ENCODE measurements around the gene RASSF8. TPM values are rescaled to one million over a fixed set of nuclear protein-coding genes. Genes with fewer than 3 reads are reported as not detected.

Gene RASSF8
- 26.5 and 30.6 TPM in 2 replicates for total RNA-seq (2021)
- percentile 81 among the genes with signal in this experiment for Bru-seq, nascent RNA
- percentile 82 among the genes with signal in this experiment for BruChase-seq, experiment 1, labeled RNA remaining after a 2-hour chase
- BruChase-seq, experiment 2, labeled RNA remaining after a 6-hour chase: percentile 78 among the genes with signal in this experiment
- long read RNA-seq, partial matches to known transcripts: 2 of 9 reads
- long read RNA-seq, other reads (novel, unspliced or antisense): 7 of 9 reads

- Histone ChIP-seq H3K36me3 (ENCODE audit: low read depth) (peaks cover 3% of the 10 kb centered on the region; the same call in 1 of the 2 replicates), H3K4me3 (peak within 1 kb of the TSS; percentile 84), H3K79me2 (ENCODE audit: low read depth) (peaks cover 44% of the 10 kb centered on the region), H3K9me3 (ENCODE audit: insufficient read depth, low read depth) (no peaks in the 10 kb centered on the region), H3K4me2 (peak within 1 kb of the TSS; percentile 92), H3K4me1 (replicated peaks; ENCODE audit: insufficient read depth) (peaks cover 26% of the 10 kb centered on the region), H3K27ac (peak within 1 kb of the TSS; percentile 58), H4K20me1 (ENCODE audit: insufficient read depth) (no peaks in the 10 kb centered on the region), H3K9me2 (ENCODE audit: insufficient read depth) (no peaks in the 10 kb centered on the region), H3F3A (ENCODE audit: insufficient read depth, low read depth) (peaks cover 20% of the 10 kb centered on the region), H3K27me3 (ENCODE audit: insufficient read depth, low read depth) (no peaks in the 10 kb centered on the region), H2AFZ (peak within 1 kb of the TSS; percentile 98)
- peak; percentile 35 to 87 for DNase-seq
- no TSS peak for BruUV-seq (replicated peaks)
- intact Hi-C loops (cut with micrococcal nuclease; ENCODE audit: unreplicated experiment): loop anchor here (2.0 to 10.0 kb wide), 8 partner anchors 54 to 694 kb away; no protein-coding TSS in a partner anchor
- POLR2A ChIA-PET (ENCODE audit: unreplicated experiment): interaction anchor here (0.5 to 0.7 kb wide), 4 partner anchors 272 to 1377 kb away, joined by 3 to 14 read pairs (median 4); no protein-coding TSS in a partner anchor
- CTCF ChIA-PET: no interaction called here
- no peak for TF ChIP-seq EZH2 (IDR thresholded peaks at IDR 0.05; ENCODE audit: low read depth)
- TF ChIP-seq, protein P1, sequence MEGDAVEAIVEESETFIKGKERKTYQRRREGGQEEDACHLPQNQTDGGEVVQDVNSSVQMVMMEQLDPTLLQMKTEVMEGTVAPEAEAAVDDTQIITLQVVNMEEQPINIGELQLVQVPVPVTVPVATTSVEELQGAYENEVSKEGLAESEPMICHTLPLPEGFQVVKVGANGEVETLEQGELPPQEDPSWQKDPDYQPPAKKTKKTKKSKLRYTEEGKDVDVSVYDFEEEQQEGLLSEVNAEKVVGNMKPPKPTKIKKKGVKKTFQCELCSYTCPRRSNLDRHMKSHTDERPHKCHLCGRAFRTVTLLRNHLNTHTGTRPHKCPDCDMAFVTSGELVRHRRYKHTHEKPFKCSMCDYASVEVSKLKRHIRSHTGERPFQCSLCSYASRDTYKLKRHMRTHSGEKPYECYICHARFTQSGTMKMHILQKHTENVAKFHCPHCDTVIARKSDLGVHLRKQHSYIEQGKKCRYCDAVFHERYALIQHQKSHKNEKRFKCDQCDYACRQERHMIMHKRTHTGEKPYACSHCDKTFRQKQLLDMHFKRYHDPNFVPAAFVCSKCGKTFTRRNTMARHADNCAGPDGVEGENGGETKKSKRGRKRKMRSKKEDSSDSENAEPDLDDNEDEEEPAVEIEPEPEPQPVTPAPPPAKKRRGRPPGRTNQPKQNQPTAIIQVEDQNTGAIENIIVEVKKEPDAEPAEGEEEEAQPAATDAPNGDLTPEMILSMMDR (conservative IDR thresholded peaks at IDR 0.05): no peak
Observed at GRCh38 chr12:25958428-25959070, at the start of gene RASSF8. RASSF8 (plus strand) TSS chr12:25958682; CDS start chr12:26055344, 96,662 bp downstream.

DNA sequence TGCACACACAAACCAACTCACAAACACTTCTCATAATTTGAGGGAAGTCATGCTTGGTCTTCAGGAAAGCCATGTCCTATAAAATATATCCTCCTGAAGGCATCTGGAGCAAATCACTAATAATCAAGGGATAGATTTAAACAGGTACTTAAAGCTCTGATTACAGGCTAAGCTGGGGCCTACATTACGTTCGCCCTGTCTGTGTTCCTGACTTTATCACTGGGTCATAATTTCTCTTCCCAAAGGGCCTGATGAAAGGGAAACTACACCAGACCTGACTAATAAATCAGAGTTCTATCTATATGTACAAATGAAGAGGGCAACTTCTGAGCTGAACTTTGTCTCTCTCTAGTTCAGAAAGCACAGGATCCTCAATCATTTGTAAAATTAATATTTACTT lies 43.9 kb upstream of the RASSF8 start:
- TF ChIP-seq EZH2 (IDR thresholded peaks at IDR 0.05; ENCODE audit: low read depth): no peak
- TF ChIP-seq, protein P1 (conservative IDR thresholded peaks at IDR 0.05): no peak
- Histone ChIP-seq H3K4me1 (replicated peaks; ENCODE audit: insufficient read depth) (no peaks in the 10 kb centered on the region), H3K4me3 (no peak overlapping the region), H3K79me2 (ENCODE audit: low read depth) (no peaks in the 10 kb centered on the region), H2AFZ (no peak overlapping the region), H3K27me3 (ENCODE audit: insufficient read depth, low read depth) (no peaks in the 10 kb centered on the region), H3K36me3 (ENCODE audit: low read depth) (no peaks in the 10 kb centered on the region), H3K9me2 (ENCODE audit: insufficient read depth) (no peaks in the 10 kb centered on the region), H3K27ac (no peak overlapping the region), H3K9me3 (ENCODE audit: insufficient read depth, low read depth) (no peaks in the 10 kb centered on the region), H3F3A (ENCODE audit: insufficient read depth, low read depth) (no peaks in the 10 kb centered on the region), H3K4me2 (no peak overlapping the region), H4K20me1 (ENCODE audit: insufficient read depth) (no peaks in the 10 kb centered on the region)
- ChIA-PET POLR2A (ENCODE audit: unreplicated experiment) (interaction anchor here (0.8 kb wide), 1 partner anchor 1020 kb away, joined by 9 read pairs; no protein-coding TSS in a partner anchor), CTCF (no interaction called here)
- no peak for DNase-seq
- no TSS peak for BruUV-seq (replicated peaks)
- intact Hi-C loops (cut with micrococcal nuclease; ENCODE audit: unreplicated experiment): no loop called here

DNA sequence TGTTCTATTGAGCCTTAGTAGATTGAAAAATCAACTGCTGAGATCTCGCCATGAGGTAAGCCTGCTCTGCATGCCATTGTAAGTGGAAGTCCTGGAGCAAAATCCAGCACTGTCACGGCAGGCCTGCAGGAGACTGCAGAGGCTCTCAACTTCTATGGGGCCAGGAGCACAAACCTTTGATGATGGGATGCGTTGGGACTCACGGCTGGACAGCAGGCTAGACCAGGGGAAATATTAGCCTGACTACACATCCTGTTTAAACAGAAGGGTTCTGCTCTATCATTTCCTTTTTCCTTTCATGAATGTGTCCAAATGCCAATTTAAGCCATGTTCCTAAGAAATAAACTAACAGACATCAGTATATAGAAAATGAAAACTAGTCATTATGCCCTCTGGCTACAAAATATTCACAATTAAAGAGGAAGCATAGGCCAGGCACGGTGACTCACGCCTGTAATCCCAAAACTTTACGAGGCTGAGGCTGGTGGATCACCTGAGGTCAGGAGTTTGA lies 33.9 kb upstream of the RASSF8 start:
- Histone ChIP-seq H3K27ac (peak overlapping the region; percentile 48), H3K4me1 (replicated peaks; ENCODE audit: insufficient read depth) (peaks cover 19% of the 10 kb centered on the region), H3K36me3 (ENCODE audit: low read depth) (no peaks in the 10 kb centered on the region), H3F3A (ENCODE audit: insufficient read depth, low read depth) (peaks cover 18% of the 10 kb centered on the region), H3K79me2 (ENCODE audit: low read depth) (no peaks in the 10 kb centered on the region), H3K4me3 (no peak overlapping the region), H3K9me2 (ENCODE audit: insufficient read depth) (no peaks in the 10 kb centered on the region; the same call in 1 of the 2 replicates), H2AFZ (no peak overlapping the region), H3K4me2 (peak overlapping the region; percentile 37), H3K9me3 (ENCODE audit: insufficient read depth, low read depth) (no peaks in the 10 kb centered on the region), H4K20me1 (ENCODE audit: insufficient read depth) (no peaks in the 10 kb centered on the region), H3K27me3 (ENCODE audit: insufficient read depth, low read depth) (no peaks in the 10 kb centered on the region)
- DNase-seq: peak; percentile 17 to 89
- intact Hi-C loops (cut with micrococcal nuclease; ENCODE audit: unreplicated experiment): no loop called here
- TF ChIP-seq EZH2 (IDR thresholded peaks at IDR 0.05; ENCODE audit: low read depth): no peak
- TF ChIP-seq, protein P1 (conservative IDR thresholded peaks at IDR 0.05): no peak
- BruUV-seq (replicated peaks): no TSS peak
- CTCF ChIA-PET: no interaction called here
- POLR2A ChIA-PET (ENCODE audit: unreplicated experiment): no interaction called here

All from PC-9 (cell line).